Measurements from ENCODE around the gene CAMSAP2. TPM values are rescaled to one million over a fixed set of nuclear protein-coding genes. Genes with fewer than 3 reads are reported as not detected.

CAMSAP2 gene
- polyA plus RNA-seq, 1 donor from 2014 or later = 0.06 TPM

DNA sequence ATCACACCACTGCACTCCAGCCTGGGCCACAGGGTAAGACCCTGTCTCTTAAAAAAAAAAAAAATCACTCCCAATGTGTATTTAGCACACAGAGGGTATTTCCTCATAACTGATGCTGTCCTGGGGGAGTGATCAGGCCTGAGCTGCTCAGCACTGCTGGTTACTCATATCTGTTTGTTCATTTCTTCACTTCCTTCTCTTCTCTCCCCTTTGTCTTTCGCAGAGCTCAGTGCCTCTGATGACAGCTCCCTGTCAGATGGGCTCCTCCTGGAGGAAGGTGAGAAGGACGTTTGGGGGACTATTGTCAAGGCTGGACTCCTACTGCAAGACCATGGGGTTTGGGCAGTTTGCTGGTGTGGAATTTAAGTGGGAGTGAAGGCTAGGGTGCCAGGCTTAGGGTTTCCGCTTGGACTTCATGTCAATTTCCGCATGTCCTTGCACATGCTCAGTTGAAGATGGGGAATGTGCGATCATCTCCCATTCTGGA is 169.0 kb downstream of the CAMSAP2 start:
- Mint-ChIP-seq H3K9me3 (peaks cover 0 to 1% (median 0%) of the 10 kb centered on the region in 3 donors), H3K36me3 (no peaks in the 10 kb centered on the region), H3K27ac (peak overlapping the region in 1 of 3 donors; percentile 10), H3K4me1 (peaks cover 6 to 8% (median 7%) of the 10 kb centered on the region in 3 donors), H3K27me3 (no peaks in the 10 kb centered on the region), H3K4me3 (no peak overlapping the region)

- peaks cover 0 to 5% (median 3%) of the 10 kb centered on the region in 3 donors for H3K4me1 Mint-ChIP-seq
- no peaks in the 10 kb centered on the region for H3K27me3 Mint-ChIP-seq
- no peak overlapping the region for H3K27ac Mint-ChIP-seq
- no peak overlapping the region for H3K4me3 Mint-ChIP-seq
- H3K9me3 Mint-ChIP-seq = no peaks in the 10 kb centered on the region
- H3K36me3 Mint-ChIP-seq = no peaks in the 10 kb centered on the region
These were observed 169.6 kb downstream of the CAMSAP2 start for GRCh38 chr1:200908191-200908868.

GRCh38 chr1:200909071-200909470 is 170.4 kb downstream of the CAMSAP2 start:
- peaks cover 0 to 5% (median 3%) of the 10 kb centered on the region in 3 donors for H3K4me1 Mint-ChIP-seq
- H3K27ac Mint-ChIP-seq = no peak overlapping the region
- no peaks in the 10 kb centered on the region for H3K9me3 Mint-ChIP-seq
- H3K27me3 Mint-ChIP-seq = no peaks in the 10 kb centered on the region
- no peaks in the 10 kb centered on the region for H3K36me3 Mint-ChIP-seq
- no peak overlapping the region for H3K4me3 Mint-ChIP-seq

GRCh38 chr1:200909757-200910239 is 171.1 kb downstream of the CAMSAP2 start:
- Mint-ChIP-seq H3K27ac (no peak overlapping the region), H3K4me1 (peaks cover 0 to 5% (median 3%) of the 10 kb centered on the region in 3 donors), H3K4me3 (no peak overlapping the region), H3K9me3 (no peaks in the 10 kb centered on the region), H3K36me3 (no peaks in the 10 kb centered on the region), H3K27me3 (no peaks in the 10 kb centered on the region)

Other genes starting within 250 kb of the CAMSAP2 start
- gene KIF14, start 118.1 kb upstream of the CAMSAP2 start, polyA plus RNA-seq = 0.16 TPM
- gene DDX59, start 69.0 kb upstream of the CAMSAP2 start, polyA plus RNA-seq = 19.1 TPM
- 41.1 TPM for gene GPR25, start 134.1 kb downstream of the CAMSAP2 start, polyA plus RNA-seq
- gene INAVA, start 156.0 kb downstream of the CAMSAP2 start, polyA plus RNA-seq = not detected

All from IgD-negative memory B cell (primary cell).